GM18508 (cell line): Measurements from ENCODE around the gene TAT.
"Not testable (repeated sequence)": the region's sequence is repeated elsewhere in the genome, so short reads cannot be mapped to it uniquely, and the experiment has no call there.

Source experiments
- ATAC-seq: cut with Tn5 transposase; IDR thresholded peaks from one replicate; pipeline ENCODE4 v1.9.1; 2021; ENCODE audit warnings: moderate number of reproducible peaks; ENCODE audit not compliant: insufficient read depth, unreplicated experiment

The TAT gene

DNA sequence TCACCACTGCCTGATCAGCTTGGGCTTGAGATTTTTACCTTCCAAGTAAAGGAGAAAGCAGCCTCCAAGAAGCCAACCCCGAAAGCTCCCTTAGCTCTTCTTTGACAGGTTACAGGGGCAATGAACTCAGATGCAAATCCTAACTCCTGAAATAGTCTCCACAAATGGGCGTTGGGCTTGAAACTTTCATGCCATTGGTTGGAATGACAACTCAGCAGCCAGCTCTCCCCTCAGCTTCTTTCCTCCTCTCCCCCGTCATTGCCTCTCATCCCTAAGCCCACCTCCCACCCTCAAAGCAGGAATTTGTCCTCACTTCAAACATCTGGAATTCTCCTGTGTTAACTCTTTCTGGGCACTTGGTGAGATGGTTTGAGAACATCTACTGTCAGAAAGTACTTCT, at the start of gene TAT:
Gene TAT, minus strand, starts transcription at position 122 of the 400 bp plus-strand sequence. CDS start 677 bp downstream, outside the sequence.
- no peak for ATAC-seq

GRCh38 chr16:71626018-71626857, 49.3 kb upstream of the TAT start, which contains the start of gene MARVELD3:
TSS of gene MARVELD3 (plus strand) at chr16:71626184. CDS start at chr16:71626230, 46 bp downstream.
- no peak for ATAC-seq

DNA sequence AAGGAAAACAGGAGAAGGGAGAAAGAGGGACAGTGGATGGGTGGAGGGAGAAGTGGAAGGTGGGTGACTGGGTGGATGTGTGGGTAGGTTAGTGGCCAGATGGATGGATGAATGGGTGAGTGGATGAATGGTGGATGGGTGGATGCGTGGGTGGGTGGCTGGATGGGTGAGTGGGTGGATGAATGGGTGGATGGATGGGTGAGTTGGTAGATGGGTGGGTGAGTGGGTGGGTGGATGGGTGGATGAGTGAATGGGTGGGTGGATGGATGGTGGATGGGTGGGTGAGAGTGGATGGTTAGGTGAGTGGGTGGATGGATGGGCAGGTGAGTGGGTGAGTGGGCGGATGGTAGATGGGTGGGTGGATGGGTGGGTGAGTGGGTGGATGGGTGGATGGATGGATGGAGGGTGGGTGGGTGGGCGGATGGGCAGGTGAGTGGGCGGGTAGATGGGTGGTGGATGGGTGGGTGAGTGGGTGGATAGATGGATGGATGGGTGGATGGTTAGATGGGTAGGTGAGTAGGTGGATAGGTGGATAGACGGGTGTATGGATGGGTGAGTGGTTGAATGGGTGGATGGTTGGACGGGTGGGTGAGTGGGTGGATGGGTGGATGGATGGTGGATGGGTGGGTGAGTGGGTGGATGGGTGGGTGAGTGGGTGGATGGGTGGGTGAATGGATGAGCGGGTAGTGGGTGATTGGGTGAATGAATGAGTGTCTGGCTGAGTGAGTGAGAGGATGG, 48.4 kb upstream of the TAT start:
- ATAC-seq, result no peak

- ATAC-seq, result no peak
Measured at GRCh38 chr16:71623597-71623996, 46.7 kb upstream of the TAT start.

DNA sequence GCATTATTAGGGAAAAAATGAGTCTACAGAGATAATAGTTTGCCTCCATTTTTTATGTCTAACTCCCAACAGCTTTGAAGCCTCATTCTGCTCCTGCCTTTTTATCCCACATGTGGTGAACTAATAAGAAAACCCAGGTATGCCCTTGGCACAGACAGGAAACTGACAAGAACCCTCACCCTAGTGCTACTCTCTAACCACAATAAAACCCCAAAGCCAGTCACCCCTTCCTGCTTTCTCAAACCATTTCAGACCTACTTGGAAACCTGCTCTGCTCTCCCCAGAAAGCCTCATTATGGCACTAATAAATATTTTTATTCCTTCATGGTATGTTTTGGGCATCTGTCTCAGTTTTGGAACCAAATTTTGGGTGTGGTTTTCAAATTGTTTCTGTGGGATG, 45.2 kb upstream of the TAT start:
- ATAC-seq, result no peak

DNA sequence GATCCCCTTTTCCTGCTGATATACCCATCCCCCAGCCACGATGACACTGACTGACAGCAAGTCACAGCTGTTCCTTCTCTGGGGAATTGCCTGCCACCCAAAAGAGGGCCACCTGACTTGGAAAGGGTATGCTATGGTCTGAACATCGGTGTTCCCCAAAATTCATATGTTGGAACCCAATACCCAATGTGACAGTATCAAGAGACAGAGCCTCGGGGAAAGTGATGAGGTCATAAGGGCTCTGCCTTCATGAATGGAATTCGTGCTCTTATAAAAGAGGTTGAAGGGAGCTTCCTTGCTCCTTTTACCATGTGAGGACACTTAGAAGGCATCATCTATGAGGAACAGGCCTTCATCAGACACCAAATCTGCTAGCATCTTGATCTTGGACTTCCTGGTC, 41.5 kb upstream of the TAT start:
- no peak for ATAC-seq

GRCh38 chr16:71614956-71615355, 38.1 kb upstream of the TAT start:
- not testable (repeated sequence) for ATAC-seq

DNA sequence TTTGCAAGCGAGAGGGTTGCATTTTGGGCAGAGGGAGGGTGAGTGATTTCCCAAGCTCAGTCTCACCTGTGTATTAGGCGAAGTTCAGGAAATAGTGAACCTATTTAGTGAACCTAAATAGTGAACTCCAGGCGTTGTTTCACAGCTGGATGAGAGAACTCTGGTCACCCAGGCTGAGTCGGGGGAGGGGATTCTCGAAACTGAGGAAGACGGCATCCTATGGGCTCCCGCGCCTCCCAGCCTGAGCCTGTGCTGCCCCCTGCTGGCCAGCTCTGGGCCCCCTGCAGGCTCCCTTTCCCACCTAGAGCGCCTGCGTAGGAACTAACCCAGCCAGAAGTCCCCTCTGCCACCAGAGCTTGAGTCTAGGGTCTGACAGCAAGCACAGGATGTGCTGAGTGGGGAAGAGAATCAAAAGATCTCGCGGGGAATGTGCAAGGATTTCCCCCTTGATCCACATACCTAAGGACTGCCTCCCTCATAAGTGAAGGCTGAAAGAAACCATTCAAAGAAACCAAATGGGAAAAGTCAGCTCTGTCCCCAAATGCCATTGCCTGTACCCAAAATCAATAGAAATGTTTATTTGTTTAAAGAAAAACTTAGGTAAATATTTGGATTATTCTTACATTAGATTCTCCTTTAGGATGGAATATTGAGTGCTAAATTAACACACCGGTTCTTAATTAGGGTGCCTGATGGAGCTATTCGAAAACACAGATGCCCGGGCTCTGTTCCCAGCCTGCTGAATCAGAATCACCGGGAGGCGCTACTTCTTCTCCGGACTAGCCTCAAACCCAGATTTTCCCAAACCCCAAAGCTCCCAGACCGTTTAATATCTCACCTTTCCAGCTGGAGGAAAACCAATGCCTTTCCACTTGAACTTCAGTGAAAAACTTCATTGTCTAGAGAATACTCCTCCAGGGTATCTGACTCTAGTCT, 34.3 kb upstream of the TAT start:
- ATAC-seq, result no peak

- no peak for ATAC-seq
Measured at GRCh38 chr16:71610447-71610846, 33.6 kb upstream of the TAT start.

- no peak for ATAC-seq
Measured at GRCh38 chr16:71609066-71609465, 32.2 kb upstream of the TAT start.

GRCh38 chr16:71600822-71601221, 23.9 kb upstream of the TAT start:
- no peak for ATAC-seq

DNA sequence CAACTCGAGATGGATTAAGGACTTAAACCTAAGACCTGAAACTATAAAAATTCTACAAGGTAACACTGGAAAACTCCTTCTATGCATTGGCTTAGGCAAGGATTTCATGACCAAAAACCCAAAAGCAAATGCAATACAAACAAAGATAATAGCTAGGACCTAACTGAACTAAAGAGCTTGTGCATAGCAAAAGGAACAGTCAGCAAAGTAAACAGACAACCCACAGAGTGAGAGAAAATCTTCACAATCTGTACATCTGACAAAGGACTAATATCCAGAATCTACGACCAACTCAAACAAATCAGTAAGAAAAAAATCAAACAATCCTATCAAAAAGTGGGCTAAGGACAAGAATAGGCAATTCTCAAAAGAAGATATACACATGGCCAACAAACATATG, 21.5 kb upstream of the TAT start:
- not testable (repeated sequence) for ATAC-seq

DNA sequence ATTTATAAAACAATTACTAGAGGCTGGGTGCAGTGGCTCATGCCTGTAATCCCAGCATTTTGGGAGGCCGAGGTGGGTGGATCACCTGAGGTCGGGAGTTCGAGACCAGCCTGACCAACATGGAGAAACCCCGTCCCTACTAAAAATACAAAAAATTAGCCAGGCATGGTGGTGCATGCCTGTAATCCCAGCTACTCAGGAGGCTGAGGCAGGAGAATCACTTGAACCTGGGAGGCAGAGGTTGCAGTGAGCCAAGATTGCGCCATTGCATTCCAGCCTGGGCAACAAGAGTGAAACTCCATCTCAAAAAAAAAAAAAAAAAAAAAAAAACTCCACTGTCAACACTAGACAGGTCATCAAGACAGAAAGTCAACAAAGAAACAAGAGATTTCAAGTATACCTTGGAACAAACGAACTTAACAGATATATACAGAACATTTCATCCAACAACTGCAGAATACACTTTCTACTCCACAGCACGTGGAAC, 18.5 kb upstream of the TAT start:
- not testable (repeated sequence) for ATAC-seq

DNA sequence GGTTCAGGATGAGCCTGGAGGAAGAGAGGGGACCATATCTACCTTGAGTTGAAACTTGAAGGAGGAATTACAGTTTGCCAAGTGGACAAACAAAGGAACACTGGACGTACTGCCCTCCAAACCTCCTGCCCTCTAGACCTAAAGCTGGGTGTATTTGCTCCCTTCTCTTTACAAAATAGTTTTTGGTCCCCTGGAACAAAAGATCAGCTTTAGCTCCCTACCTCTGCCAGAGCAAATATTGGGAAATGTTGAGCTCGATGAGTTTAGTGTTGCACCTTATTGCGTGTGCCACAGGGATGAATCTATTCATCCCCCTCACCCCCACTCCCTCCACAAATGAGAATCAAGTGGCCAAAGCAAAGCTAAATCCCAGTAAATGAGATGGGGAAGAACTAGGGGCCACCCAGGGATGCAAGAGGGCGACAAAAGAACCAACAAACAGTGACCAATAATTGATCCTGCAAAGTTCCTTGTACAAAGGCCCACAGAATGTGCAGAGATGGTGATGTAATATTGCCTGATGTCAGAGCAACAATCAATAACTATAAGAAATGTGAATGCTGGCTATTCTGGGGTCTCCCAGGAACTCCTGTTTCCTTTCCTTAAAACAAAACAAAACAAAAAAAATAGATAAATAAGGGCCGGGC, 17.2 kb upstream of the TAT start:
- ATAC-seq, result no peak

DNA sequence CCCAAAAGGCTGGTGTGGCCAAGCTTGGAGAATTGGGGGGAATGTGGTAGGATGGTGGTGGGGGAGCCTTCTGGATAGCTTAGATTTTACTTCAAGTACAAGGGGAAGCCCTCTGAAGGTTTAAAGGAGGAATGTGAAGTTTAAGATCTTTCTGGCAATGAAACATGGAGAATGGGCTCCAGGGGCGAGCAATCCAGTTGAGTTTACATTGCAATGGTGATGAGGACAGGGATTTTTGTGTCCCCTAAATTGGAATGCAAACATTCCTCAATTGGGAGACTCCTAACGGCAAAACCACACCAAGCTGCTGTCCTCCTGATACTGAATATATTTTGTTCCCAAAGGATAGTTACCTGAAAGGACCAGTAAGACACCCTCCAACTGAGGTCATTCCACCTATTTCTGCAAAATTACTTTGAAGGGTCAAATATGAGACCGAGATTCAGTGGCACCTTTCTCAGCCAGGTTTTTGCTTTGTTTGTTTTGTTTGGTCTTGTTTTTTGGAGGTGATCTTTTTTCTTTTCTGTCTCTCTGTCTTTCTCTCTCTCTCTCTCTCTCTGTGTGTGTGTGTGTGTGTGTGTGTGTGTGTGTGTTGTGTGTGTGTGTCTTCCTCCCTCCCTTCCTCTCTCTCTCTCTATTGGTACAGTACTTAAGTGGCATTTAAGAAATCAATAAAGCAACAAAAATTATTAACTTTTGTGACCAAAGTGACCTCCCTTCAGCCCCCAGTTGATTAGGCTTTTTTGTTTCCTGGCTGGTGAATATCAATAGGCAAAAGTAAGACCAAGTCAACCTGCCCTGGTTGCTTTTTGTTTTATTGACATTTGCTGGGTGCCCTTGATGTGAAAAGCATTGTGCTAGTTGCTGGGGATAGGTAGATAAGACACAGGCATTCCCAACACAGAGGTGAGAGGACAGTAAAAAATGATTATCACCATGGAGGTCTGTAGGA, 16.4 kb upstream of the TAT start:
- ATAC-seq, result no peak

- no peak for ATAC-seq
Measured at GRCh38 chr16:71591917-71592316, 15.0 kb upstream of the TAT start.

- no peak for ATAC-seq
Measured at GRCh38 chr16:71590584-71590983, 13.7 kb upstream of the TAT start.

DNA sequence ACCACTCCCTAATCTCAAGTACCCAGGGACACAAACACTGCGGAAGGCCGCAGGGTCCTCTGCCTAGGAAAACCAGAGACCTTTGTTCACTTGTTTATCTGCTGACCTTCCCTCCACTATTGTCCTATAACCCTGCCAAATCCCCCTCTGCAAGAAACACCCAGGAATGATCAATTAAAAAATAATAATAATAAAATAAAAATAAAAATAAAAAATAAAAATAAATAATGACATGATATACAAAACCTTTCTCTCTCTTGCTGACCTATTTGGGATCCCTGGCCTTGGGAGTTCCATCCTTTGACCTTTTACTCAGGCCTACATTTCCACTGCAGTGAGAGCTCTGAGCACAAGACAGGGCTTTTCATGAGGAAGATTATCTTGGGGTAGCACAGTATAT, 13.2 kb upstream of the TAT start:
- not testable (repeated sequence) for ATAC-seq

GRCh38 chr16:71589334-71589733, 12.4 kb upstream of the TAT start:
- ATAC-seq, result not testable (repeated sequence)
